ACC112 (cell line): ENCODE measurements around the gene REP15.
A peak's percentile ranks its signal among the peaks of the same experiment; 100 is the strongest.
"Not testable (repeated sequence)": the region's sequence is repeated elsewhere in the genome, so short reads cannot be mapped to it uniquely, and the experiment has no call there.

Experiments
- H2AFZ ChIP-seq: fragments of 200-600 bp; sonication (generic); one replicate; pipeline ENCODE4 v1.6.0; 2017; ENCODE audit warnings: antibody characterized with exemption, low read length; ENCODE audit not compliant: unreplicated experiment
- H3K27ac ChIP-seq: fragments of 200-600 bp; sonication (generic); 2 replicates; pipeline ENCODE4 v1.5.1; 2014; ENCODE audit warnings: low read depth, mild to moderate bottlenecking, antibody characterized with exemption, low read length, moderate library complexity
- H3K27me3 ChIP-seq: fragments of 200-600 bp; sonication (generic); 2 replicates; pipeline ENCODE4 v1.6.1; 2014; ENCODE audit warnings: mild to moderate bottlenecking, antibody characterized with exemption, low read length, moderate library complexity, mixed read lengths; ENCODE audit not compliant: insufficient read depth
- H3K36me3 ChIP-seq: fragments of 200-600 bp; sonication (generic); 2 replicates; pipeline ENCODE4 v1.6.1; 2016; ENCODE audit warnings: mild to moderate bottlenecking, antibody characterized with exemption, low read length, moderate library complexity, mixed read lengths; ENCODE audit not compliant: insufficient read depth
- H3K4me1 ChIP-seq: fragments of 200-600 bp; sonication (generic); one replicate; pipeline ENCODE4 v1.6.1; 2016; ENCODE audit warnings: low read length, mixed read lengths; ENCODE audit not compliant: insufficient read depth, unreplicated experiment, control insufficient read depth
- H3K4me3 ChIP-seq: fragments of 200-600 bp; sonication (generic); 2 replicates; pipeline ENCODE4 v1.5.1; 2014; ENCODE audit warnings: mild to moderate bottlenecking, low read depth, low read length
- H3K79me2 ChIP-seq: fragments of 200-600 bp; sonication (generic); one replicate; pipeline ENCODE4 v1.6.0; 2016; ENCODE audit warnings: low read length; ENCODE audit not compliant: control insufficient read depth, unreplicated experiment, insufficient read depth

The REP15 gene

GRCh38 chr12:27696293-27696652 is at the start of gene REP15:
TSS of gene REP15 (plus strand) at chr12:27696447. CDS start at chr12:27696563, 116 bp downstream.
- Histone ChIP-seq H3K79me2 (no peaks in the 10 kb centered on the region), H3K4me1 (no peaks in the 10 kb centered on the region), H3K4me3 (no peak within 1 kb of the TSS), H3K27me3 (no peaks in the 10 kb centered on the region), H3K27ac (no peak within 1 kb of the TSS), H3K36me3 (peaks cover 24% of the 10 kb centered on the region), H2AFZ (no peak within 1 kb of the TSS)

GRCh38 chr12:27650011-27650410 is 46.2 kb upstream of the REP15 start:
- H3K27me3 ChIP-seq: no peaks in the 10 kb centered on the region
- peaks cover 13% of the 10 kb centered on the region for H3K36me3 ChIP-seq
- H3K4me3 ChIP-seq: no peak overlapping the region
- H2AFZ ChIP-seq: no peak overlapping the region
- no peaks in the 10 kb centered on the region for H3K79me2 ChIP-seq
- peaks cover 11% of the 10 kb centered on the region for H3K4me1 ChIP-seq
- H3K27ac ChIP-seq: no peak overlapping the region

GRCh38 chr12:27651201-27651600 is 45.0 kb upstream of the REP15 start:
- H3K27me3 ChIP-seq: no peaks in the 10 kb centered on the region
- H3K4me1 ChIP-seq: peaks cover 11% of the 10 kb centered on the region
- H3K79me2 ChIP-seq: no peaks in the 10 kb centered on the region
- H3K27ac ChIP-seq: peak overlapping the region; percentile 56
- H3K36me3 ChIP-seq: peaks cover 13% of the 10 kb centered on the region
- H3K4me3 ChIP-seq: no peak overlapping the region
- H2AFZ ChIP-seq: no peak overlapping the region

GRCh38 chr12:27652174-27652763 is 44.0 kb upstream of the REP15 start:
- no peak overlapping the region for H3K4me3 ChIP-seq
- H3K4me1 ChIP-seq: peaks cover 11% of the 10 kb centered on the region
- no peak overlapping the region for H2AFZ ChIP-seq
- H3K79me2 ChIP-seq: no peaks in the 10 kb centered on the region
- no peaks in the 10 kb centered on the region for H3K27me3 ChIP-seq
- H3K36me3 ChIP-seq: peaks cover 20% of the 10 kb centered on the region
- H3K27ac ChIP-seq: peak overlapping the region; percentile 56

GRCh38 chr12:27653661-27654060 is 42.6 kb upstream of the REP15 start:
- Histone ChIP-seq H3K4me1 (peaks cover 11% of the 10 kb centered on the region), H3K27ac (no peak overlapping the region), H3K36me3 (peaks cover 28% of the 10 kb centered on the region), H3K79me2 (no peaks in the 10 kb centered on the region), H2AFZ (no peak overlapping the region), H3K4me3 (no peak overlapping the region), H3K27me3 (no peaks in the 10 kb centered on the region)

- H3K27me3 ChIP-seq, H2AFZ ChIP-seq, H3K27ac ChIP-seq, H3K79me2 ChIP-seq, H3K4me3 ChIP-seq: not testable (repeated sequence)
- peaks cover 11% of the 10 kb centered on the region for H3K4me1 ChIP-seq
- peaks cover 30% of the 10 kb centered on the region for H3K36me3 ChIP-seq
These were observed 40.8 kb upstream of the REP15 start for GRCh38 chr12:27655476-27655875.

- no peak overlapping the region for H2AFZ ChIP-seq
- H3K36me3 ChIP-seq: peaks cover 35% of the 10 kb centered on the region
- peaks cover 3% of the 10 kb centered on the region for H3K4me1 ChIP-seq
- no peaks in the 10 kb centered on the region for H3K27me3 ChIP-seq
- no peak overlapping the region for H3K27ac ChIP-seq
- no peaks in the 10 kb centered on the region for H3K79me2 ChIP-seq
- no peak overlapping the region for H3K4me3 ChIP-seq
These were observed 39.0 kb upstream of the REP15 start for GRCh38 chr12:27657296-27657695.

- peaks cover 46% of the 10 kb centered on the region for H3K36me3 ChIP-seq
- H3K4me1 ChIP-seq: peaks cover 16% of the 10 kb centered on the region
- H3K27ac ChIP-seq: no peak overlapping the region
- no peak overlapping the region for H3K4me3 ChIP-seq
- no peaks in the 10 kb centered on the region for H3K27me3 ChIP-seq
- no peaks in the 10 kb centered on the region for H3K79me2 ChIP-seq
- no peak overlapping the region for H2AFZ ChIP-seq
These were observed 30.5 kb upstream of the REP15 start for GRCh38 chr12:27665704-27666103.

GRCh38 chr12:27666510-27666909 is 29.7 kb upstream of the REP15 start:
- no peaks in the 10 kb centered on the region for H3K27me3 ChIP-seq
- H3K4me3 ChIP-seq: no peak overlapping the region
- peaks cover 16% of the 10 kb centered on the region for H3K4me1 ChIP-seq
- peaks cover 48% of the 10 kb centered on the region for H3K36me3 ChIP-seq
- no peaks in the 10 kb centered on the region for H3K79me2 ChIP-seq
- no peak overlapping the region for H2AFZ ChIP-seq
- H3K27ac ChIP-seq: peak overlapping the region; percentile 64

- peaks cover 16% of the 10 kb centered on the region for H3K4me1 ChIP-seq
- H3K27ac ChIP-seq: peak overlapping the region; percentile 64
- no peaks in the 10 kb centered on the region for H3K27me3 ChIP-seq
- H2AFZ ChIP-seq: no peak overlapping the region
- peaks cover 47% of the 10 kb centered on the region for H3K36me3 ChIP-seq
- no peak overlapping the region for H3K4me3 ChIP-seq
- no peaks in the 10 kb centered on the region for H3K79me2 ChIP-seq
These were observed 28.7 kb upstream of the REP15 start for GRCh38 chr12:27667540-27667939.

- no peaks in the 10 kb centered on the region for H3K79me2 ChIP-seq
- H3K27me3 ChIP-seq: no peaks in the 10 kb centered on the region
- H3K4me1 ChIP-seq: peaks cover 8% of the 10 kb centered on the region
- no peak overlapping the region for H3K27ac ChIP-seq
- H2AFZ ChIP-seq: no peak overlapping the region
- peaks cover 34% of the 10 kb centered on the region for H3K36me3 ChIP-seq
- H3K4me3 ChIP-seq: no peak overlapping the region
These were observed 24.2 kb upstream of the REP15 start for GRCh38 chr12:27672051-27672450.
